Measurements from ENCODE around the gene RNF182. TPM values are rescaled to one million over a fixed set of nuclear protein-coding genes. Genes with fewer than 3 reads are reported as not detected.

Gene RNF182
- total RNA-seq, 4 donors from 2014 or later: not detected

DNA sequence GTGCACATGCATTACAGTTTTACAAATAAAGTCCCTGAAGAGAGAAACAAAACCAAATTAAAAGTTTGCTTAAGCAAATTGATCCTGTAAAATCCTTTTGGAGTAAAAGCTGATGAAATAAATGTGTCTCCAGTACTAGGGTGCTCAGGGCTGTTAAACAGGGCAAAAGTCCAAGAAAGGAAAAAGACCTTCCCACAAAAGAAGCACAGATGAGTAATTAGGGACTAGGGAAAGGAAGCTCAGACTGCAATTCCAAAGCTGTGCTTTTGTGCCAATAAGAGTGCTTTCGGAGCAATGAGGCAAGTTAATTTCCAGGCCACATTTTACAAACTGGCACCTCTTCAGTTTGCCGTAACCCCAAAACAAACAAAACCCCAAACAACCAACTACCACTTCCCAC, 10.4 kb upstream of the RNF182 start:
- no peak for DNase-seq
- no peak for TF ChIP-seq EP300 (IDR thresholded peaks at IDR 0.05; ENCODE audit: low read depth)
- TF ChIP-seq POLR2A (IDR thresholded peaks at IDR 0.05): no peak
- no peak for TF ChIP-seq POLR2AphosphoS5 (IDR thresholded peaks at IDR 0.05)
- TF ChIP-seq, protein P1, sequence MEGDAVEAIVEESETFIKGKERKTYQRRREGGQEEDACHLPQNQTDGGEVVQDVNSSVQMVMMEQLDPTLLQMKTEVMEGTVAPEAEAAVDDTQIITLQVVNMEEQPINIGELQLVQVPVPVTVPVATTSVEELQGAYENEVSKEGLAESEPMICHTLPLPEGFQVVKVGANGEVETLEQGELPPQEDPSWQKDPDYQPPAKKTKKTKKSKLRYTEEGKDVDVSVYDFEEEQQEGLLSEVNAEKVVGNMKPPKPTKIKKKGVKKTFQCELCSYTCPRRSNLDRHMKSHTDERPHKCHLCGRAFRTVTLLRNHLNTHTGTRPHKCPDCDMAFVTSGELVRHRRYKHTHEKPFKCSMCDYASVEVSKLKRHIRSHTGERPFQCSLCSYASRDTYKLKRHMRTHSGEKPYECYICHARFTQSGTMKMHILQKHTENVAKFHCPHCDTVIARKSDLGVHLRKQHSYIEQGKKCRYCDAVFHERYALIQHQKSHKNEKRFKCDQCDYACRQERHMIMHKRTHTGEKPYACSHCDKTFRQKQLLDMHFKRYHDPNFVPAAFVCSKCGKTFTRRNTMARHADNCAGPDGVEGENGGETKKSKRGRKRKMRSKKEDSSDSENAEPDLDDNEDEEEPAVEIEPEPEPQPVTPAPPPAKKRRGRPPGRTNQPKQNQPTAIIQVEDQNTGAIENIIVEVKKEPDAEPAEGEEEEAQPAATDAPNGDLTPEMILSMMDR (IDR thresholded peaks at IDR 0.05): no peak
- in situ Hi-C loops (cut with MboI; ENCODE audit: low pct_ligation_motif_present in 1 of 4, low pct_unique_long_range_greater_than_20kb in 1 of 4, low sequenced_read_pairs in 3 of 4) (loop anchor here in 2 of 4 donors (10.0 to 25.0 kb wide), 2 partner anchors 223 to 230 kb away; no protein-coding TSS in a partner anchor), intact Hi-C loops (cut with DNase I; ENCODE audit: low total_unique reads) (loop anchor here (5.0 kb wide), 1 partner anchor 148 kb away; no protein-coding TSS in a partner anchor)
- Histone ChIP-seq H3K4me3 (no peak overlapping the region), H3K27ac (no peak overlapping the region), H3K27me3 (peaks cover 39% of the 10 kb centered on the region), H3K9me3 (no peaks in the 10 kb centered on the region), H3K4me1 (no peaks in the 10 kb centered on the region), H3K36me3 (no peaks in the 10 kb centered on the region)
- 30 to 60% methylated on average over 1 to 2 of the region's 2 CpGs for WGBS, 2 donors (ENCODE audit: low coverage in 1 of 2)

DNA sequence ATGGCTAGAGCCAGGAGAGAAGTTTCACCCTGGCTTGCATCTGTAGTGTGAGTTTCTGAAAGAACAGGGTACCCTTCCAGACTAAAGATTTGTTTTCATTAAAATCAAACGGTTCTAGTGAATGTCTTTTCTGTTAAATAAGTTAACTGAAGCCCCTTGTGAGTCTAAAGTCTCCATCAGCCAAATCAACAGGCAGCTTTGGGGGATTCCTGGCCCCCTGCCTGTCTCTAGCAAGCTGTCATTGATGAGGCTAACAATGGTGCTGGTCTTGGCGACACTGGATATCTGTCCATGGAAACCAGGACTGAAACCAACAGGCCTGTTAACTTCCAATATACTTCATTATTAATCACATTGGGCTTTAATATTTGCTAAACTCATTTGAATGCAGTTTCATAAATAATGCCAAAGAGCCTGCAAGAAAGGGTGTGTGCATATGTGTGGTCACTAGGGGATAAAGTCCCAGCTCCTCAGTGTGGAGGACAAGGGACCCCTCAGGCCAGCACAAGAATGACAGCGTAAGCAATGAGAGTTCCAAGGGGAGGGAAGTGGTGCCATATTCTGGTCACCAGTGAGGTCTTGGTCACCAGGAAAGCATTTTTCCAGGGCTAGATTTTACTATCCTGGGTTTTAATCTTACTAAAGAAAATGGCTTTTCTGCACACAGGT, 9.1 kb upstream of the RNF182 start:
- Histone ChIP-seq H3K9me3 (no peaks in the 10 kb centered on the region), H3K36me3 (no peaks in the 10 kb centered on the region), H3K27ac (no peak overlapping the region), H3K4me3 (no peak overlapping the region), H3K4me1 (no peaks in the 10 kb centered on the region), H3K27me3 (peaks cover 53% of the 10 kb centered on the region)
- no peak for DNase-seq
- intact Hi-C loops (cut with DNase I; ENCODE audit: low total_unique reads): no loop called here
- 86 to 100% methylated on average over 1 to 3 of the region's 3 CpGs for WGBS, 2 donors (ENCODE audit: low coverage in 1 of 2)
- in situ Hi-C loops (cut with MboI; ENCODE audit: low pct_ligation_motif_present in 1 of 4, low pct_unique_long_range_greater_than_20kb in 1 of 4, low sequenced_read_pairs in 3 of 4): loop anchor here in 2 of 4 donors (10.0 to 25.0 kb wide), 2 partner anchors 222 to 229 kb away; no protein-coding TSS in a partner anchor
- TF ChIP-seq, protein P1 (IDR thresholded peaks at IDR 0.05): no peak
- TF ChIP-seq POLR2AphosphoS5 (IDR thresholded peaks at IDR 0.05): no peak
- TF ChIP-seq POLR2A (IDR thresholded peaks at IDR 0.05): no peak
- no peak for TF ChIP-seq EP300 (IDR thresholded peaks at IDR 0.05; ENCODE audit: low read depth)

DNA sequence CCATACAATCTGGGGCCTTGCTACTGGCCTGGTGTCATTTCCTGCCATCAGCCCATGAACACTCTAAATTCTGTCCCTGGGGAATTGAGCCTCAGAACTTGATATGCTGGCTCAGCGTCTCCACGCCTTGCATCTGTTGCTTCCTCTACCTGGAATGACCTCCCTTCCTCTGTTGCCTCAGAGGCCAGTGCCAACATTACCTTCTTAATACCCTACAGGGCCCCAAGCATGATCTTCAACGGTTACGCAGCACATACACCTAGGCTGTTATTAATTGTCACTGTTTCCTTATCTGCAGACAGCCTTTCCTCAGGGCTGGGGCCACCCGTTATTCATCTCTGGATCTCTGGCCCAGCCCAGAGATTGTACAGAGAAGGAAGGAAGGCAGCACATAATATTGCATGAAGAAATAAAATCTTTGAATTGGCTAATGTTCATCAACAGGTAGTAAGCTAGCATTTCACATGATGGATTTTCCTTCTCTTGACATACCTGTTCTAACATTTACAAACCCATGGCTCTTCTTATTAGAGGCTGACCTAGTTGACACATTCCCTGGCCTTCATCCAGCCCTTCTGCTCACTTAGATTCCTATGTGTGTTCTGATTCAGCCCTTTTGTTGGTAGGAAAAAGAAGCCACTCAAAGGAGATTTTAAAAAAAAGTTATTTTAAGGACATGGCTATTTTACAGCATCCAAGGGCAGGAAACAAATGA, 8.4 kb upstream of the RNF182 start:
- intact Hi-C loops (cut with DNase I; ENCODE audit: low total_unique reads) (no loop called here), in situ Hi-C loops (cut with MboI; ENCODE audit: low pct_ligation_motif_present in 1 of 4, low pct_unique_long_range_greater_than_20kb in 1 of 4, low sequenced_read_pairs in 3 of 4) (loop anchor here in 2 of 4 donors (10.0 to 25.0 kb wide), 2 partner anchors 221 to 228 kb away; no protein-coding TSS in a partner anchor)

DNA sequence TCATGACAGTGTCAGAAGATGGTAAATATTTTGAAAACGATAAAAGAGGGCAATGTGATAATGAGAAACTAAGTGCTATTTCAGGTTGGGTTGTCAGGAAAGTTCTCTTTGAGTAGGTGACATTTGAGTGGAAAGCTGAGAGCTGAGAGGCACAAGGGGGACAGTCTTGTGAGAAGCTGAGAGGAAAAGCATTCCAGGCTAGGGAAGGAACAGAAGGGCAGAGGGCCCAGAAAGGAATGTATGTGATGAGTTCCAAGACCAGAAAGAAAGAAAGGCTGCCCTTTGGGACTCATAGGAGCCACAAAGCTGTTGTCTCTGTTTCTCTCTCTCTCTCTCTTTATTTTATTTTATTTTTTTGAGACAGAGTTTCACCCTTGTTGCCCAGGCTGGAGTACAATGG, 7.6 kb upstream of the RNF182 start:
- Histone ChIP-seq H3K36me3 (no peaks in the 10 kb centered on the region), H3K4me1 (no peaks in the 10 kb centered on the region), H3K4me3 (no peak overlapping the region), H3K9me3 (no peaks in the 10 kb centered on the region), H3K27me3 (peaks cover 67% of the 10 kb centered on the region), H3K27ac (no peak overlapping the region)
- intact Hi-C loops (cut with DNase I; ENCODE audit: low total_unique reads): no loop called here
- WGBS, 2 donors (ENCODE audit: low coverage in 1 of 2): 40 to 76% methylated on average over 1 of the region's 1 CpG
- no peak for DNase-seq
- TF ChIP-seq, protein P1 (IDR thresholded peaks at IDR 0.05): no peak
- TF ChIP-seq EP300 (IDR thresholded peaks at IDR 0.05; ENCODE audit: low read depth) (no peak), POLR2A (IDR thresholded peaks at IDR 0.05) (no peak), POLR2AphosphoS5 (IDR thresholded peaks at IDR 0.05) (no peak)
- in situ Hi-C loops (cut with MboI; ENCODE audit: low pct_ligation_motif_present in 1 of 4, low pct_unique_long_range_greater_than_20kb in 1 of 4, low sequenced_read_pairs in 3 of 4): loop anchor here in 2 of 4 donors (10.0 to 25.0 kb wide), 2 partner anchors 220 to 228 kb away; no protein-coding TSS in a partner anchor

More for the DNA sequence above, 8.4 kb upstream of the RNF182 start:
- DNase-seq: no peak
- Histone ChIP-seq H3K4me3 (no peak overlapping the region), H3K27me3 (peaks cover 60% of the 10 kb centered on the region), H3K36me3 (no peaks in the 10 kb centered on the region), H3K9me3 (no peaks in the 10 kb centered on the region), H3K4me1 (no peaks in the 10 kb centered on the region), H3K27ac (no peak overlapping the region)
- WGBS, 2 donors (ENCODE audit: low coverage in 1 of 2): 73 to 83% methylated on average over 3 to 5 of the region's 5 CpGs
- TF ChIP-seq POLR2A (IDR thresholded peaks at IDR 0.05) (no peak), EP300 (IDR thresholded peaks at IDR 0.05; ENCODE audit: low read depth) (no peak)
- TF ChIP-seq, protein P1 (IDR thresholded peaks at IDR 0.05): no peak

Data from transverse colon (tissue), 4 donors.